ENCODE data around the gene OOSP2.

OOSP2 gene

GRCh38 chr11:60084631-60085273, 44.5 kb downstream of the OOSP2 start:
- DNase-seq = no peak

DNA sequence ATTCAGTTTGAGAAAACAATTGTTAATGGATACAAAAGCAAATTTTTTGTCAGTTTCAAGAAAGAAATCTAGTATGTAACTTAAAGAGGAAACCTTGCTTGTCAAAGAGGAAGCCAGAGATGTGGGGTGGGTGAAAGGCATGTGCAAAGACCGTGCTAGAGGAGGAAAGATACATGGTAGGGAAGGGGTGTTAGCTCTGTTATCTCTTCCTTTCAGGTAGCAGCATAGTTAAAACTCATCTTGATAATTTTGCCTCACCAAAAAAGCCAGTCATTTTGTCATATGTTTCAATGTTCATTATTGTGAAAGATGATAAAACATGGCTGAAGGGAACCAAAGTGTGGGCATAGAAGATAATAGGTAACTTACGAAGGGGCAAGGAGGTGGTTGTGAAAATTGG, 45.7 kb downstream of the OOSP2 start:
- DNase-seq = no peak

DNA sequence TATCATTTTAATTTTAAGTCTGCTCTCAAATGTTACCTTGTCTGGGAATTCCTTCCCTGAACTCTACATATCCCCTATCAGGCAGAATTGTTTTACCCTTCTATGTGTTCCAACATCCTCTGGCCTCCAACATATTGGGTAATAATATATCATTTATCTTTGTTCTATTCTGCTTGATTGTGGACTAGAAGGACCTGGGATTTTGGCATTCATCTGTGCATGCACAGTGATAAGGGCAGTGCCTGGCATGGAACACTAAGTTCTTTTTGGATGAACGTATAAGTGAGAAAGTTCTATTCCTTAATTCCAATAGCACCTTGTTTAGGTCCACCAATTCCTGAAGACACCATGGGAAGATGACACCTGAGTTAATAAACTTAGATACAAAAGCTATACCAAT, 47.0 kb downstream of the OOSP2 start:
- no peak for DNase-seq

- DNase-seq = no peak
Observed at GRCh38 chr11:60088364-60088763, 48.2 kb downstream of the OOSP2 start, which contains the start of gene MS4A2. Gene MS4A2 (plus strand): TSS chr11:60088664. CDS start chr11:60088766, 102 bp downstream.

- no peak for DNase-seq
Observed at GRCh38 chr11:60095477-60096120, 55.4 kb downstream of the OOSP2 start.

DNA sequence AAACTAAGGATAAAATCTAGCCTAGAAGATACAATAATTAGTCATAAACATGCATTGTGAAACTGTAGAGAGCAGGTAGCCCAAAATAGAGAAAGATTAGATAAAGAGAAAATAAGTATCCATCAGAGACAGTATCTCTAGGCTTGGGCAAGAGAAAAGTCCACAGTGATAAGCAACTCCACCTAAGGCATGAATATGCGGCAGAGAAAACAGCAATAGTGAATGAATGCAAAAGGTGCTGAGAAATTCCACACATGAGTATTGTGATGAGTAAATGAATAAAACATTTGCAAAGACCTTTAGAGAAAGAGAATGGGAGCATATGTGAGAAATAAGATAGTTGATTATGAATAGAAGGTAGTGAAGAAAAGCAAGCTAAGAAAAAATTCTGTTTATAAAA, 57.0 kb downstream of the OOSP2 start:
- no peak for DNase-seq

Measured in CD4-positive, alpha-beta T cell treated with Interleukin-6 for 4 hours (primary cell).